HG03175 (cell line): ENCODE data around the gene CD22.

Experiments
- ATAC-seq: cut with Tn5 transposase; IDR thresholded peaks from one replicate; pipeline ENCODE4 v1.9.1; 2021; ENCODE audit warnings: mild to moderate bottlenecking, moderate library complexity; ENCODE audit not compliant: unreplicated experiment

Gene CD22

DNA sequence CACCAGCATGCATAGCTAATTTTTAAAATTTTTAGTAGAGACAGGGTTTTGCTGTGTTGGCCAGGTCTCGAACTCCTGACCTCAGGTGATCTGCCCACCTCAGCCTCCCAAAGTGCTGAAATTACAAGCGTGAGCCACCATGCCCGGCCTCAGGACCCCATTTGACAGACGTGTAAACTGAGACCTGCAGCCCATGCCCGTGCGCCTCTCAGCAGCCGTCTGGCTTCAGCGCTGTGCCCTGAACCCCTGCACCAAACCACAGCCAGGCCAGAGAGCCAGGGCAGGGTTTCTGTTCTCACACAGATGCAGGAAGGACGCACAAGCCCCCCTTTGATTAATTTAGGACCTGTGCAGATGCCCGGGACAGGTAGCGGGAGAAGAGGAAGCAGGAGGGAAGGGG is 11.4 kb downstream of the CD22 start:
- no peak for ATAC-seq

DNA sequence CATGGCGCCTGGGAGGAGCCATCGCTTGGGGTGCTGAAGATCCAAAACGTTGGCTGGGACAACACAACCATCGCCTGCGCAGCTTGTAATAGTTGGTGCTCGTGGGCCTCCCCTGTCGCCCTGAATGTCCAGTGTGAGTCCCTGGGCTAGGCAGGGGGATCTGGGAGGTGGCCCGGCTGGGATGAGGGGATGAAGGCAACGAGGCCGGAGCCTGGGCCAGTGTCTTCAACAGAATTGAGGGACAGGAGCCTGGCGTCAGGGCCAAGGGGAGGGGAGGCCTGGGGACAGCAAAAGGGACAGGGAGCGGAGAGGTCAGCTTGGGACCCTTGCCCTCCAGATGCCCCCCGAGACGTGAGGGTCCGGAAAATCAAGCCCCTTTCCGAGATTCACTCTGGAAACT is 12.0 kb downstream of the CD22 start:
- no peak for ATAC-seq

DNA sequence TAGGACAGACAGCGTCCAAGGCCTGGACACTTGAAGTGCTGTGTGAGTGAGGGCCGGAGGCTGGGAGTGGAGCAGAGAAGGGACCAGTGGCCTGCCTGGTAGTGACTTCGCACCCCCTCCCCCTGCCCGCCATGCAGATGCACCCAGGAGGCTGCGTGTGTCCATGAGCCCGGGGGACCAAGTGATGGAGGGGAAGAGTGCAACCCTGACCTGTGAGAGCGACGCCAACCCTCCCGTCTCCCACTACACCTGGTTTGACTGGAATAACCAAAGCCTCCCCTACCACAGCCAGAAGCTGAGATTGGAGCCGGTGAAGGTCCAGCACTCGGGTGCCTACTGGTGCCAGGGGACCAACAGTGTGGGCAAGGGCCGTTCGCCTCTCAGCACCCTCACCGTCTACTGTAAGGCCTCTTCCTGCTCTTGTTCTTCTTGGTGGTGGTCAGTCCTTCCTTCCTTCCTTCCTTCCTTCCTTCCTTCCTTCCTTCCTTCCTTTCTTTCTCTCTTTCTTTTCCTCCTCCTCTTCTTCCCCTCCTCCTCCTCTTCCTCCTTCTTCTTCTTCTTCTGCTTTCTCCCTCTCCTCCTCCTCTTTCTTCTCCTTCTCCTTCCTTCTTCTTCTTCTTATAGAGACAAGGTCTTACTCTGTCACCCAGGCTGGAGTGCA is 12.7 kb downstream of the CD22 start:
- no peak for ATAC-seq

GRCh38 chr19:35342430-35342829 is 13.4 kb downstream of the CD22 start:
- no peak for ATAC-seq

DNA sequence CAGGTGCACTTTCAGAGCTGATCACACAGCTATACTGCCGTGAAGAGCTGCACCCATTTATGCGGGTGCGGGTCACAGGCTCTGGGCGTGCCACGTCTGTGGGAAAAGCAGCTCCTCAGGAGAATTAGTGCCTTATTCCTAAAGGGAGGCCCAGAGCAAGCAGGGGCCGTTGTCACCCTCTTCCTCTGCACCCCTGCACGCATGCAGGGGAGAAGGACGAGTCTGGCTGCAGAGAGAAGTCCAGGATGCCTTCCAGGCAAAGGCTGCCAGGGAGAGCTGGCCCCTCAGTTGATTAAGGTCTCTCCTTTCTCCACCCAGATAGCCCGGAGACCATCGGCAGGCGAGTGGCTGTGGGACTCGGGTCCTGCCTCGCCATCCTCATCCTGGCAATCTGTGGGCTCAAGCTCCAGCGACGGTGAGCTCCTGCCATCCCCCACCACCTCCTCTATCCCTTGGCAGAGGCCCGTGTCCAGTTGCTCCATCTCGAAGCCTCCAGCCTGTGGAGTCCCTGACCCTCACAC is 15.6 kb downstream of the CD22 start:
- ATAC-seq, result no peak

DNA sequence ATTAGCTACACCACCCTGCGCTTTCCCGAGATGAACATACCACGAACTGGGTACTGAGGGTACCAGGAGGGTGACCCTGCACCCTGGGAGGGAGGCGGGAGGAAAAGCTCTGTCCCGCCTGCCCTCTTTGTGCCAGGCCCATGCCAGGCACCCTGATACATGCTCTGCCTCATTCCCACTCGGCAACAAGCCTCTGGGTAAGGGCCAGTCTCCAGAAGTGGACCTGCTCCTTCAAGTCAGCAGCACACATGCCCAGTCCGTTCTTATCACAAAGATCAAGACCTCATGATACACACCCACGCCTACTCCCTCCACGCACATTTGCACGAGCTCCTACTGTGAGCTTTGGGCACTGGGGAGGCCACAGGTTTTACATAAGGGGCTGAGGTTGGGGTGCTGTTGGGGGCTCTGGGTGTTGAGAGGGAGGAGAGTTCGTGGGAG is 16.7 kb downstream of the CD22 start:
- no peak for ATAC-seq

DNA sequence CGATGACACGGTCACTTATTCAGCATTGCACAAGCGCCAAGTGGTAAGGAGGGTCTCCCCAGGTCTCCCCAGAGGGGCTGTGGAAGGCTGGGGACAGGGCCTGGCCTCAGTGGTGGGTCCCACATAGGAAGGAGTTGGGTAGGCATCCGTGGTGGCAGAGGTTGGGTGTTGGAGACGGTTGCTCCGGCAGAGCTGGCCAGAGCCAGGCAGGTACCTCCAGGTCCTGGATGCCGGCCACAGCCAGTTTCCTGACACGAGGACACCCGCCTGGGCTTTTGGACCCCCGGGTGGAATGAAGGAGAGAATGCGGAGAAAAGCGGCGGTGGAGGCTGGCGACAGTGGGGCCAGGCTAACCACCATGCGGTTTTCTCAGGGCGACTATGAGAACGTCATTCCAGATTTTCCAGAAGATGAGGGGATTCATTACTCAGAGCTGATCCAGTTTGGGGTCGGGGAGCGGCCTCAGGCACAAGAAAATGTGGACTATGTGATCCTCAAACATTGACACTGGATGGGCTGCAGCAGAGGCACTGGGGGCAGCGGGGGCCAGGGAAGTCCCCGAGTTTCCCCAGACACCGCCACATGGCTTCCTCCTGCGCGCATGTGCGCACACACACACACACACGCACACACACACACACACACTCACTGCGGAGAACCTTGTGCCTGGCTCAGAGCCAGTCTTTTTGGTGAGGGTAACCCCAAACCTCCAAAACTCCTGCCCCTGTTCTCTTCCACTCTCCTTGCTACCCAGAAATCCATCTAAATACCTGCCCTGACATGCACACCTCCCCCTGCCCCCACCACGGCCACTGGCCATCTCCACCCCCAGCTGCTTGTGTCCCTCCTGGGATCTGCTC is 17.4 kb downstream of the CD22 start:
- ATAC-seq, result no peak

DNA sequence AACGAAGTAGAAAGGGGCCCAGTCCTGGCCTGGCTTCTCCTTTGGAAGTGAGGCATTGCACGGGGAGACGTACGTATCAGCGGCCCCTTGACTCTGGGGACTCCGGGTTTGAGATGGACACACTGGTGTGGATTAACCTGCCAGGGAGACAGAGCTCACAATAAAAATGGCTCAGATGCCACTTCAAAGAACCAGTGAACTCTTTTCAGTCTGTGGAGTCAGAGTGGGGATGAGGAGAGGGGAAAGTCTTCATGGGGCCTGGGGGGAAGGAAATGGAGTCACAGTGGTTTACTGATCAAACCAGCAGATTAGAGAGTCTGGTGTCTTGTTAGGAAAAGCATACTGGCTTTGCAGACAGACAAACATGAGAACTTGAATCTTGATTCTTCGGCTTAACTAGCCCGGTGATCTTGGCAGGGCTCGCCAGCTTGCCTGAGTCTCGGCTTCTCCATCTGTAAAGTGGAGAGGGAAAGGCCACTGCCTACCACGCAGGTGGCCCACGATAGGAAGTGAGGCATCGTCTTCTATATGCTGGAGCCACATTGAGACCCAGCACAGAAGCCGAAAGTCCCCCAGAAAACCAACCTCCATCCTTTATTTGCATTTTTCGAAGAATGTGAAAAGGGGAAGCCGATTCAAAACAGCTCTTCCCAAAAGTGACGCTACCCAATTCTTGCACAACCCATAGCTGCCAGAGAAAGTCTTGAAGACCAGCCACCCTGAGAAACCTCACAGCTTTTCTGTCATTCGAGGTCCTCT is 18.4 kb downstream of the CD22 start, which contains the start of gene FFAR1:
Gene FFAR1, plus strand, starts transcription at position 732 of the 759 bp plus-strand sequence. CDS start 3,650 bp downstream, outside the sequence.
- no peak for ATAC-seq

DNA sequence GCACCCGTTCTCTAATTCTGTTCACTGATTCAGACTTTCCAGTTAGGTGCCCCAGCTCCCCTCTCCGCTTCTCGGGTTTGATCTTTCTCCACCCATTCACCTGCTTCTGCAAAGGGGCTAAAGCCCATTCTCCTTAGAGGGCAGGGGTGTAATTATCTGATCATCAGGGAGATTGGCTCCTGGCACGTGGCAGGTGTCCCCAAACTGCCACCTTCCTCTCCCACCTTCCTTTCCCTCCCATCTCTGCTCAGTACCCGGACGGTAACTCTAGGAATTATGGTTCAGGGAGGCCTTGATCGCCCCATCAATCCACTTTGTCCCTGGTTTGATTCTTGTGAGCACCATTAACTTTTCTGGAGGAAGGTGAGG is 18.9 kb downstream of the CD22 start:
- no peak for ATAC-seq

DNA sequence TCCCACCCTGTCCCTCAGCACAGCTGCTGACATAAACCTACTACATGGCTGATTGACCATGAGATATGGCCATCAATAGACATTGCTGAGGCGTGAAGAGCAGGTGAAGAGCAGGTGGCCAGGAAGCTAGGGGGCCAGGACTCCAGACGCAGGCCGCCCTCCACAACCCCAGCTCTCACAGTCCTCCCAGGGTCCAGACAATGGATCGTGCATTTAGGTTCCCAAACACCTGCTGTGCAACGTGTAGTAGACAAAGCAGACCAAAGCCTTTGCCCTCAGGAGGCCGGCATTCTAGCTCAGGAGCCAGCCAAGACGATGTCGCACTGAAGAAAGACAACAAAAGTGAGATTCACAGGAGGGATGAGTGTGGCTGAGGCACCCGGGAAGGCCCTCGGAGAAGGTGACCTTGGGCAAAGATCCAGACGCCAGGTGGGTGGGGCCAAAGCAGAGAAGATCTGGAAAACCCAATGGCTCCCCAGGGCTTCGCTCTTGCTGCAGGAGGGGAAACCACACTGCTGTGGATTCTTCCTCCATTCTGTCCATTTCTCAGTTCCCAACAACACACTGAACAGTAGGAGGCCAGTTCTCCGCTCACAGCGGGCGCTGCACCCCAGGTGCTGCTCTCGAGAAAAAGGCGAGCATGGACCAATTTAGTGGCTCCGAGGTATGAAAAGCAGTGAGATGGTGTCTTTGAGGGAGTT is 20.1 kb downstream of the CD22 start:
- ATAC-seq, result no peak

DNA sequence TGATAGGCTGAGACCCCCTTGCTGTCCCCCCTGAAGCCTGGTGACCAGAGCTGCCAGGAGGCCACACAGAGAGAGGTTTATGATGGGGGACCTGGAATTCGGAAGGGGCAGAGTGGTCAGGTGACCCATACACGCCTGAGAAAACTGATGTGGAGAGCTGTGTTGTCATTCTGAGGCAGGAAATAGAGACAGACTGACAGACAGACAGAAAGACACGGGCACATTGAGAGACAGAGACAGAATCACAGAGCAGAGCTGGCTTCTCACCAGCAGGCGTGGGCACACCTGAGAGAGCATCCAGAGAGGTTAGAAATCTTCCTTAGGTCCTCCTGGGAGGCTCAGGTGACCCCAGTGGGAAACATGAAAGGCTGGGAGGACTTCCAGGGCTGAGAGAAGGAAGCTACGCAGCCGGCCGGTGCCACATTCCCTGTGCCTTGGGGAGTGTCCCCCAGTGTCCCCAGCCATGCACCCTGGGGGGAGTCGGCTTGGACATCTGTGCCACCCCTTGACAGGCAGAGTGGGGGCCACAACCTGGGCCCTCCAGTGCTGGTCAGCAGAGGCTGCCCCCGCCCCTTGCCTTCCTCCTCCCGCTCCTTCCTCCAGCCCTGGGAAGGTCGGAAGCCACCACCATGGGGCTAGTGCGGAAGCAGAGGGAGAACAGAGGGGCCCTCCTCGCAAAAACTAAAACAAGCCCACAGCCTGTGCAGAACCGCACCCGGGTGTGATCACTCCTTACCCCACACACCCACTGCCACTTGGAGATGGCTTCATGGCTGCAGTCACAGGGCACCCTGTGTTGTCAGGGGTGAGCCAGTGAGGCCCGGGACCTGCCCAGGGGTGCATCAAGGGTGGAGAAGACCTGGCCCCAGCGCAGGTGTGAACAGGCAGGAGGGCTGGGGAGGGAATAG is 20.9 kb downstream of the CD22 start:
- no peak for ATAC-seq

GRCh38 chr19:35350591-35350990 is 21.6 kb downstream of the CD22 start:
- ATAC-seq, result no peak

DNA sequence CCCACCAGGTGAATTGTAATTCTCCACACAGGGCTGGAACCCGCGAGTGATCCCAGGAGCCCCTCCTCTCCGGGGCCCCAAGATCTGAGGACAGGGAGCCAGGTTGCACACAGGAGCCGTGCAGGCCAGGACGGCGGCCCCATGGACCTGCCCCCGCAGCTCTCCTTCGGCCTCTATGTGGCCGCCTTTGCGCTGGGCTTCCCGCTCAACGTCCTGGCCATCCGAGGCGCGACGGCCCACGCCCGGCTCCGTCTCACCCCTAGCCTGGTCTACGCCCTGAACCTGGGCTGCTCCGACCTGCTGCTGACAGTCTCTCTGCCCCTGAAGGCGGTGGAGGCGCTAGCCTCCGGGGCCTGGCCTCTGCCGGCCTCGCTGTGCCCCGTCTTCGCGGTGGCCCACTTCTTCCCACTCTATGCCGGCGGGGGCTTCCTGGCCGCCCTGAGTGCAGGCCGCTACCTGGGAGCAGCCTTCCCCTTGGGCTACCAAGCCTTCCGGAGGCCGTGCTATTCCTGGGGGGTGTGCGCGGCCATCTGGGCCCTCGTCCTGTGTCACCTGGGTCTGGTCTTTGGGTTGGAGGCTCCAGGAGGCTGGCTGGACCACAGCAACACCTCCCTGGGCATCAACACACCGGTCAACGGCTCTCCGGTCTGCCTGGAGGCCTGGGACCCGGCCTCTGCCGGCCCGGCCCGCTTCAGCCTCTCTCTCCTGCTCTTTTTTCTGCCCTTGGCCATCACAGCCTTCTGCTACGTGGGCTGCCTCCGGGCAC is 22.6 kb downstream of the CD22 start:
- ATAC-seq, result no peak

DNA sequence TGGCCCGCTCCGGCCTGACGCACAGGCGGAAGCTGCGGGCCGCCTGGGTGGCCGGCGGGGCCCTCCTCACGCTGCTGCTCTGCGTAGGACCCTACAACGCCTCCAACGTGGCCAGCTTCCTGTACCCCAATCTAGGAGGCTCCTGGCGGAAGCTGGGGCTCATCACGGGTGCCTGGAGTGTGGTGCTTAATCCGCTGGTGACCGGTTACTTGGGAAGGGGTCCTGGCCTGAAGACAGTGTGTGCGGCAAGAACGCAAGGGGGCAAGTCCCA is 23.1 kb downstream of the CD22 start:
- ATAC-seq, result no peak

DNA sequence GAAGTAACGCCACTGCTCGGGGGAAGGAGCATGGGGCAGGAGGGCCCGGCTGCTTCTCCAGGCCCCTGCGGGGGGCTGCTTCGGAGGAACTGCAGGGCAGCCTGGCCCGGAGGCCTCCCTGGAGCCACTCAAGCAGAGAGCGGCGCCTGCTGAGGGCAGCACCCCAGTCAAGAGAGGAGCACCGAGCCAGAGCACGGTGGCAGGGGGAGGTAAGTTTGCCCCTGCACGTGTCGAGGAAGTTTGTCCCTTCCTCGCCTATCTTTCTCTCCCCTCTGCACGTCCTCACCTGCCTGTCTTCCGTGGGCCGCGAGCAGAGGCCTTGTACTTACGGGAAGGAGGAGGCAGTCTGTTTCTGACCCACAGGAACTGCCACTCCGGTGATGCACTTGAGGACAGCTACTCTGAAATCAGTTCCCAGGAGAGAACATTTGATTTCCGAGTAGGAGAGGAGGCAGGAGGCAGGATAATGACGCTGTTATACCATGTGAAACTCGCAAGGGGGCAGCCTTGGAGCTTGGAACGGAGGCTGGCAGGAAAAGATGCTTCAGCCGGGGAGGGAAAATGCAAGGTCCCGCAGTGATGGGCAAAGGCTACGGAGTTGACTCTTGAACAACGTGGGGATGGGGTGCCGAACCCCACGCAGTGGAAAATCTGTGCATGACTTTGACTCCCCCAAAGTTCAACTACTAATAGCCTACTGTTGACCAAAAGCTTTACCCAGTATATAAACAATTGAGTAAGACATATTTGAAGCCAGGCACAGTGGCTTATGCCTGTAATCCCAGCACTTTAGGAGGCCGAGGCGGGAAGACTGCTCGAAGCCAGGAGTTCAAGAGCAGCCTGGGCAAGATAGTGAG is 23.7 kb downstream of the CD22 start:
- ATAC-seq, result no peak

DNA sequence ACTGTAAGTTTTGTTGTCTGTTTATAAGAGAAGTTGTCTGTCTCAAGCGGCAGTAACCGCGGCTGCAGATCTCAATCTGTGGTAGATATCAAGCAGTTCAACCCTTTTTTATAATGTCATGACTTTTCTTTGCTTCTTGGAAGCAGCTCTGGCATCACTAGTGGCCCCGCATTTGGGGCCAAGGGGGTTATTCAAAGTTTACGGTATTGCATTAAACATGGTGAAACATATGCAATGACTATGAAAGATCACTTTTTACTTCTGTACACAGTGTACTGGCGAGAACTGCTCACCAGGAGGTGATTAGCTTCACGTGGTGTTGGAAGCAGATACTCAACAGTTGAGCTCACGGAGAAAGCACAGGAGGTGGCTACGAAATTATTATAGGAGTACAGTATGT is 24.6 kb downstream of the CD22 start:
- ATAC-seq, result no peak

DNA sequence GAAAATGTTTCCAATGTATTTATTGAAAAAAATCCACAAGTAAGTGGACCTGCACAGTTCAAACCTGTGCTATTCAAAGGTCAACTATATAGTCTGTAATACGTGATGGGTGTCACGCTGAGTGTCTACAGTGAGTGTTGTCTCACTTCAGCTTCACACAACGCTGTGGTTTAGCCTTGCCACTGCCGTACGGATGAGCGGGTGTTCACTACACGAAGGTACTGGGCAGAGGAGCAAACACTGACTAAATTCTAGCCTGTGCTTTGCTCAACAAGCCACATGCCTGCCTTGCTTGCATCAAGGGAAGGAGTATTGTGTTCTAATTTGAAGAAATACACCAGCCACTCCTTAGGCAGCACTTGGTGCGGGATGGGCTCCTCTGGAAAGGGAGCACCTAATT is 25.9 kb downstream of the CD22 start:
- no peak for ATAC-seq

GRCh38 chr19:35355791-35356460 is 26.9 kb downstream of the CD22 start:
- ATAC-seq, result no peak
